Neural progenitor cell (in vitro differentiated cells): ENCODE data around the gene ZC3H18. TPM values are rescaled to one million over a fixed set of nuclear protein-coding genes. Genes with fewer than 3 reads are reported as not detected.

Source experiments
- DNase-seq: peaks from one replicate; pipeline ENCODE4 v3.0.0-alpha.2; 2016; ENCODE audit warnings: low spot score
- H2AFZ ChIP-seq: fragments of 200-600 bp; sonication (generic); replicated peaks from 2 replicates; pipeline ENCODE4 v1.6.1; 2016; ENCODE audit warnings: antibody characterized with exemption
- H3F3A ChIP-seq: fragments of 200-600 bp; sonication (generic); 2 replicates; pipeline ENCODE4 v1.6.1; 2016; ENCODE audit warnings: antibody characterized with exemption, low read depth
- H3K27ac ChIP-seq: fragments of 200-600 bp; sonication (generic); 2 replicates; pipeline ENCODE4 v1.5.1; 2016; ENCODE audit warnings: mild to moderate bottlenecking
- H3K27me3 ChIP-seq: fragments of 200-600 bp; sonication (generic); 2 replicates; pipeline ENCODE4 v1.6.1; 2016; ENCODE audit warnings: mild to moderate bottlenecking, moderate library complexity
- H3K36me3 ChIP-seq: fragments of 200-600 bp; sonication (generic); 2 replicates; pipeline ENCODE4 v1.5.1; 2016
- H3K4me1 ChIP-seq: fragments of 200-600 bp; sonication (generic); 2 replicates; pipeline ENCODE4 v1.6.1; 2016; ENCODE audit warnings: mixed run types
- H3K4me2 ChIP-seq: fragments of 200-600 bp; sonication (generic); 2 replicates; pipeline ENCODE4 v1.6.1; 2016
- H3K4me3 ChIP-seq: fragments of 200-600 bp; sonication (generic); 2 replicates; pipeline ENCODE4 v1.5.1; 2016
- H3K79me2 ChIP-seq: fragments of 200-600 bp; sonication (generic); 2 replicates; pipeline ENCODE4 v1.6.1; 2016; ENCODE audit warnings: low read depth
- H3K9ac ChIP-seq: fragments of 200-600 bp; sonication (generic); 2 replicates; pipeline ENCODE4 v1.6.1; 2016
- H3K9me3 ChIP-seq: fragments of 200-600 bp; sonication (generic); 2 replicates; pipeline ENCODE4 v1.5.1; 2016; ENCODE audit warnings: low read depth
- H4K20me1 ChIP-seq: fragments of 200-600 bp; sonication (generic); 2 replicates; pipeline ENCODE4 v1.6.1; 2016; ENCODE audit warnings: low read depth
- H3K27ac Mint-ChIP-seq: 3 replicates; pipeline ENCODE4 v1.8.0; 2021; ENCODE audit warnings: mixed read lengths
- H3K27me3 Mint-ChIP-seq: 2 replicates; pipeline ENCODE4 v1.8.0; 2022; ENCODE audit warnings: low read depth, mild to moderate bottlenecking, inconsistent platforms, moderate library complexity, mixed read lengths; ENCODE audit not compliant: insufficient read depth
- H3K36me3 Mint-ChIP-seq: 3 replicates; pipeline ENCODE4 v1.8.0; 2021; ENCODE audit warnings: mixed read lengths
- H3K4me1 Mint-ChIP-seq: 3 replicates; pipeline ENCODE4 v1.8.0; 2021; ENCODE audit warnings: mixed read lengths
- H3K4me3 Mint-ChIP-seq: 3 replicates; pipeline ENCODE4 v1.8.0; 2021; ENCODE audit warnings: mild to moderate bottlenecking, moderate library complexity, mixed read lengths
- H3K9me3 Mint-ChIP-seq: 3 replicates; pipeline ENCODE4 v1.8.0; 2020; ENCODE audit warnings: mixed read lengths
- EZH2 ChIP-seq: fragments of 200-600 bp; sonication (generic); IDR thresholded peaks from 2 replicates; pipeline ENCODE4 v1.6.1; 2017; ENCODE audit warnings: antibody characterized with exemption, mild to moderate bottlenecking, moderate library complexity
- EZH2phosphoT487 ChIP-seq: fragments of 200-600 bp; sonication (generic); IDR thresholded peaks from 2 replicates; pipeline ENCODE4 v1.6.1; 2017; ENCODE audit warnings: antibody characterized with exemption
- total RNA-seq: library from RNA; depleted of rRNA; stranded (reverse); fragments of >200 nt; gene quantifications from 2 replicates; pipeline ENCODE4 v1.2.3, GENCODE V29; 2015; ENCODE audit warnings: low replicate concordance
- TF ChIP-seq, protein P1 (sequence below): fragments of 200-600 bp; sonication (generic); IDR thresholded peaks from 2 replicates; pipeline ENCODE4 v1.5.1; 2017; ENCODE audit warnings: antibody characterized with exemption, mild to moderate bottlenecking

ZC3H18 gene
- total RNA-seq, result 24.2 and 38.6 TPM in 2 replicates

- peak; percentile 99 for DNase-seq
- H3K27me3 Mint-ChIP-seq, result no peaks in the 10 kb centered on the region
- H3K79me2 ChIP-seq, result peaks cover 56% of the 10 kb centered on the region
These were observed at the start of gene ZC3H18 for GRCh38 chr16:88569985-88570690. ZC3H18 (plus strand) TSS chr16:88570403; CDS start chr16:88577124, 6,721 bp downstream.

GRCh38 chr16:88521674-88522073 is 48.5 kb upstream of the ZC3H18 start:
- Histone ChIP-seq H4K20me1 (no peaks in the 10 kb centered on the region), H3K4me3 (no peak overlapping the region), H3K9ac (no peak overlapping the region), H3K4me1 (peaks cover 2% of the 10 kb centered on the region), H3K27ac (no peak overlapping the region), H2AFZ (no peak overlapping the region), H3F3A (peaks cover 3% of the 10 kb centered on the region), H3K27me3 (no peaks in the 10 kb centered on the region), H3K79me2 (no peaks in the 10 kb centered on the region), H3K36me3 (no peaks in the 10 kb centered on the region), H3K4me2 (no peak overlapping the region), H3K9me3 (no peaks in the 10 kb centered on the region)
- Mint-ChIP-seq H3K9me3 (peaks cover 8% of the 10 kb centered on the region), H3K27ac (peak overlapping the region; percentile 25), H3K36me3 (peaks cover 8% of the 10 kb centered on the region), H3K4me1 (peaks cover 2% of the 10 kb centered on the region), H3K4me3 (no peak overlapping the region), H3K27me3 (peaks cover 12% of the 10 kb centered on the region)
- no peak for DNase-seq
- no peak for TF ChIP-seq EZH2
- no peak for TF ChIP-seq EZH2phosphoT487
- TF ChIP-seq, protein P1, sequence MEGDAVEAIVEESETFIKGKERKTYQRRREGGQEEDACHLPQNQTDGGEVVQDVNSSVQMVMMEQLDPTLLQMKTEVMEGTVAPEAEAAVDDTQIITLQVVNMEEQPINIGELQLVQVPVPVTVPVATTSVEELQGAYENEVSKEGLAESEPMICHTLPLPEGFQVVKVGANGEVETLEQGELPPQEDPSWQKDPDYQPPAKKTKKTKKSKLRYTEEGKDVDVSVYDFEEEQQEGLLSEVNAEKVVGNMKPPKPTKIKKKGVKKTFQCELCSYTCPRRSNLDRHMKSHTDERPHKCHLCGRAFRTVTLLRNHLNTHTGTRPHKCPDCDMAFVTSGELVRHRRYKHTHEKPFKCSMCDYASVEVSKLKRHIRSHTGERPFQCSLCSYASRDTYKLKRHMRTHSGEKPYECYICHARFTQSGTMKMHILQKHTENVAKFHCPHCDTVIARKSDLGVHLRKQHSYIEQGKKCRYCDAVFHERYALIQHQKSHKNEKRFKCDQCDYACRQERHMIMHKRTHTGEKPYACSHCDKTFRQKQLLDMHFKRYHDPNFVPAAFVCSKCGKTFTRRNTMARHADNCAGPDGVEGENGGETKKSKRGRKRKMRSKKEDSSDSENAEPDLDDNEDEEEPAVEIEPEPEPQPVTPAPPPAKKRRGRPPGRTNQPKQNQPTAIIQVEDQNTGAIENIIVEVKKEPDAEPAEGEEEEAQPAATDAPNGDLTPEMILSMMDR, result no peak

More at GRCh38 chr16:88569985-88570690, at the start of gene ZC3H18:
- peak within 1 kb of the TSS; percentile 80 for H3K27ac ChIP-seq
- Mint-ChIP-seq H3K4me1 (peaks cover 34% of the 10 kb centered on the region), H3K9me3 (no peaks in the 10 kb centered on the region), H3K4me3 (peak within 1 kb of the TSS; percentile 95), H3K27ac (peak within 1 kb of the TSS; percentile 16), H3K36me3 (peaks cover 5% of the 10 kb centered on the region)
- H3K4me2 ChIP-seq, result peak within 1 kb of the TSS; percentile 91
- no peaks in the 10 kb centered on the region for H3K36me3 ChIP-seq
- peaks cover 12% of the 10 kb centered on the region for H3F3A ChIP-seq
- TF ChIP-seq, protein P1, result no peak
- TF ChIP-seq EZH2, result no peak
- no peak for TF ChIP-seq EZH2phosphoT487
- peaks cover 44% of the 10 kb centered on the region for H4K20me1 ChIP-seq
- H3K9ac ChIP-seq, result peak within 1 kb of the TSS; percentile 90
- peak within 1 kb of the TSS; percentile 83 for H2AFZ ChIP-seq
- H3K4me3 ChIP-seq, result peak within 1 kb of the TSS; percentile 89
- H3K27me3 ChIP-seq, result no peaks in the 10 kb centered on the region
- H3K9me3 ChIP-seq, result no peaks in the 10 kb centered on the region
- peaks cover 9% of the 10 kb centered on the region for H3K4me1 ChIP-seq

DNA sequence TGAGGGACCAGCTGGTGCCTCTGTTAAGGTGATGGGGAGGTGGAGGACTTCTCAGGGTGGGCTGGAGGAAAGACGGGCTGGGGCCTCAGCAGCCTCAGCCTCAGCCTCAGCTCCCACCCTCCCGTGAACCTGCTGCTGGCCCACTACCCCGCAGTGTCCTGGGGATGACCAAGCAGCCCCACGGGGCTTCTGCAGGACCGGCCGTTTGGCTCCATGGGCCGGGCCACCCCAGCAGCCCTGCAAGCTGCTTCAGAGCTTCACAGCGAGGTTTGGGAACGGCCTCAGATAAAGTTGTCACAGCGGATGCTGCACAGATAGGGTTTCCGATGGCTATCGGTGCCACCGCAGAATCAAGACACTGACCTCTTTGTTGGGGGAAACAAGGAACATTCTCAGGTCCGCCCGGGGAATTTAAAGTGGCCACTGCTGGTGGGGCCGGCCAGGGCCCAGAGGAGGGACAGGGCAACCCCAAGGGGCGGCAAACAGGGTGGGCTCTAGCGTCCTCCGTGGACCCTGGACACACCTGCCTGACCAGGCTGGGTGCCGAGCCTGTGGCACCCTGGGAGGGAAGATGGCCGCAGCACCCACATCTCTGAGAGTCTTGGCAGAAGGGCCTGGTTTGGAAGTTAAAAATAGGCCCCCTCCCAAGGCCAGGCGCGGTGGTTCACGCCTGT is 47.8 kb upstream of the ZC3H18 start:
- H3K4me2 ChIP-seq, result no peak overlapping the region
- no peak overlapping the region for H3K9ac ChIP-seq
- H3K4me3 Mint-ChIP-seq, result no peak overlapping the region
- no peak overlapping the region for H3K27ac ChIP-seq
- H3K4me1 Mint-ChIP-seq, result peaks cover 2% of the 10 kb centered on the region
- H3K27ac Mint-ChIP-seq, result peak overlapping the region; percentile 25
- H3K79me2 ChIP-seq, result no peaks in the 10 kb centered on the region
- H3K4me3 ChIP-seq, result no peak overlapping the region
- no peak for DNase-seq
- no peaks in the 10 kb centered on the region for H3K9me3 ChIP-seq
- H3K36me3 ChIP-seq, result no peaks in the 10 kb centered on the region
- no peak overlapping the region for H2AFZ ChIP-seq
- no peaks in the 10 kb centered on the region for H3K27me3 ChIP-seq
- peaks cover 10% of the 10 kb centered on the region for H3K27me3 Mint-ChIP-seq
- H3K4me1 ChIP-seq, result peaks cover 3% of the 10 kb centered on the region
- TF ChIP-seq, protein P1, result no peak
- TF ChIP-seq EZH2phosphoT487, result no peak
- no peak for TF ChIP-seq EZH2
- H3K36me3 Mint-ChIP-seq, result peaks cover 6% of the 10 kb centered on the region
- H4K20me1 ChIP-seq, result peaks cover 3% of the 10 kb centered on the region
- peaks cover 8% of the 10 kb centered on the region for H3K9me3 Mint-ChIP-seq
- H3F3A ChIP-seq, result peaks cover 3% of the 10 kb centered on the region
